Osteoblast (primary cell): ENCODE data around the gene ZNG1F. TPM values are rescaled to one million over a fixed set of nuclear protein-coding genes. Genes with fewer than 3 reads are reported as not detected.
"Not testable (repeated sequence)": the region's sequence is repeated elsewhere in the genome, so short reads cannot be mapped to it uniquely, and the experiment has no call there.

ENCODE experiments used
- DNase-seq: peaks from one replicate; pipeline ENCODE4 v3.0.0; 2011; ENCODE audit warnings: low spot score, mixed read lengths; ENCODE audit not compliant: insufficient read length; ENCODE audit errors: missing footprints
- H2AFZ ChIP-seq: 2 replicates; pipeline ENCODE4 v1.6.0; 2011; ENCODE audit warnings: mild to moderate bottlenecking, low read length
- H3K27ac ChIP-seq: 2 replicates; pipeline ENCODE4 v1.5.1; 2011; ENCODE audit warnings: mild to moderate bottlenecking, low read depth, low read length, moderate library complexity
- H3K27me3 ChIP-seq: 2 replicates; pipeline ENCODE4 v1.6.0; 2012; ENCODE audit warnings: mild to moderate bottlenecking, control low read depth, inconsistent platforms, low read length, moderate library complexity; ENCODE audit not compliant: insufficient read depth
- H3K36me3 ChIP-seq: 2 replicates; pipeline ENCODE4 v1.5.1; 2011; ENCODE audit warnings: mild to moderate bottlenecking, low read length, control low read depth, moderate library complexity; ENCODE audit not compliant: insufficient read depth
- H3K4me1 ChIP-seq: 2 replicates; pipeline ENCODE4 v1.5.1; 2011; ENCODE audit warnings: mild to moderate bottlenecking, low read length, control low read depth, moderate library complexity; ENCODE audit not compliant: insufficient read depth
- H3K4me2 ChIP-seq: 2 replicates; pipeline ENCODE4 v1.6.0; 2011; ENCODE audit warnings: mild to moderate bottlenecking, low read length; ENCODE audit not compliant: insufficient read depth
- H3K4me3 ChIP-seq: fragments of 200-600 bp; sonication (generic); 3 replicates; pipeline ENCODE4 v1.5.1; 2012; ENCODE audit warnings: mild to moderate bottlenecking, low read length, inconsistent platforms; ENCODE audit not compliant: insufficient read depth
- H3K79me2 ChIP-seq: 2 replicates; pipeline ENCODE4 v1.6.0; 2012; ENCODE audit warnings: mild to moderate bottlenecking, low read length, control low read depth, inconsistent platforms; ENCODE audit not compliant: insufficient read depth
- H3K9me3 ChIP-seq: 2 replicates; pipeline ENCODE4 v1.5.1; 2011; ENCODE audit warnings: low read depth, low read length, control low read depth
- H4K20me1 ChIP-seq: 2 replicates; pipeline ENCODE4 v1.6.0; 2012; ENCODE audit warnings: mild to moderate bottlenecking, low read length, control low read depth; ENCODE audit not compliant: insufficient read depth
- CTCF ChIP-seq: IDR thresholded peaks from 2 replicates; pipeline ENCODE4 v1.5.1; 2011; ENCODE audit warnings: mild to moderate bottlenecking, low read depth, low read length, moderate library complexity; ENCODE audit errors: extremely low read depth
- total RNA-seq: library from RNA; depleted of rRNA; stranded (reverse); fragments of >200 nt; gene quantifications from 2 replicates; pipeline ENCODE4 v1.2.3, GENCODE V29; 2012

Gene ZNG1F
- total RNA-seq, 1 donor, result 7.2 TPM

- Histone ChIP-seq H2AFZ (no peak overlapping the region), H4K20me1 (no peaks in the 10 kb centered on the region), H3K79me2 (no peaks in the 10 kb centered on the region), H3K27ac (no peak overlapping the region), H3K4me1 (no peaks in the 10 kb centered on the region), H3K4me2 (no peak overlapping the region), H3K36me3 (no peaks in the 10 kb centered on the region), H3K4me3 (no peak overlapping the region), H3K9me3 (peaks cover 5% of the 10 kb centered on the region), H3K27me3 (no peaks in the 10 kb centered on the region)
- peak; percentile 50 for DNase-seq
- no peak for TF ChIP-seq CTCF
These were observed 40.6 kb upstream of the ZNG1F start for GRCh38 chr9:41229408-41230401.

- not testable (repeated sequence) for H3K4me3 ChIP-seq, H3K4me1 ChIP-seq, H3K36me3 ChIP-seq, H3K79me2 ChIP-seq, H3K27me3 ChIP-seq, H4K20me1 ChIP-seq, H3K27ac ChIP-seq, H2AFZ ChIP-seq, H3K9me3 ChIP-seq, DNase-seq, H3K4me2 ChIP-seq
These were observed 30.7 kb upstream of the ZNG1F start for GRCh38 chr9:41219831-41220230.

GRCh38 chr9:41188439-41188838 lies 678 bp downstream of the ZNG1F start:
- H3K4me1 ChIP-seq, H3K27ac ChIP-seq, H4K20me1 ChIP-seq, H3K36me3 ChIP-seq, H3K27me3 ChIP-seq, H3K4me2 ChIP-seq, H3K4me3 ChIP-seq, H3K9me3 ChIP-seq, DNase-seq, H3K79me2 ChIP-seq, H2AFZ ChIP-seq: not testable (repeated sequence)

GRCh38 chr9:41174994-41175393 lies 14.1 kb downstream of the ZNG1F start:
- not testable (repeated sequence) for H3K27ac ChIP-seq, H3K4me2 ChIP-seq, DNase-seq, H3K9me3 ChIP-seq, H3K27me3 ChIP-seq, H3K4me1 ChIP-seq, H3K4me3 ChIP-seq, H3K79me2 ChIP-seq, H4K20me1 ChIP-seq, H3K36me3 ChIP-seq, H2AFZ ChIP-seq

- not testable (repeated sequence) for H3K27me3 ChIP-seq, H3K4me2 ChIP-seq, H3K4me1 ChIP-seq, H3K4me3 ChIP-seq, H3K27ac ChIP-seq, H3K9me3 ChIP-seq, H3K36me3 ChIP-seq, H3K79me2 ChIP-seq, H2AFZ ChIP-seq, DNase-seq, H4K20me1 ChIP-seq
These were observed 39.0 kb downstream of the ZNG1F start for GRCh38 chr9:41150116-41150515.

- H3K27ac ChIP-seq, H4K20me1 ChIP-seq, DNase-seq, H3K27me3 ChIP-seq, H3K9me3 ChIP-seq, H3K4me3 ChIP-seq, H3K79me2 ChIP-seq, H2AFZ ChIP-seq, H3K4me2 ChIP-seq, H3K4me1 ChIP-seq, H3K36me3 ChIP-seq: not testable (repeated sequence)
These were observed 47.2 kb downstream of the ZNG1F start for GRCh38 chr9:41141878-41142277.

GRCh38 chr9:41128581-41128980 lies 60.5 kb downstream of the ZNG1F start, which contains the start of gene FOXD4L6:
Gene FOXD4L6, minus strand, starts transcription at chr9:41128681. Its CDS starts 298 bp downstream, at chr9:41128383.
- not testable (repeated sequence) for H3K4me2 ChIP-seq, H3K79me2 ChIP-seq, H3K36me3 ChIP-seq, H4K20me1 ChIP-seq, H3K27ac ChIP-seq, H3K9me3 ChIP-seq, H2AFZ ChIP-seq, DNase-seq, H3K4me3 ChIP-seq, H3K4me1 ChIP-seq, H3K27me3 ChIP-seq

- H3K4me2 ChIP-seq, DNase-seq, H3K27ac ChIP-seq, H3K4me3 ChIP-seq, H4K20me1 ChIP-seq, H3K4me1 ChIP-seq, H2AFZ ChIP-seq, H3K79me2 ChIP-seq, H3K27me3 ChIP-seq, H3K9me3 ChIP-seq, H3K36me3 ChIP-seq: not testable (repeated sequence)
These were observed 62.2 kb downstream of the ZNG1F start for GRCh38 chr9:41126746-41127446.
